Left ventricle myocardium superior (tissue), 1 donor: Measurements from ENCODE around the gene GFRA4. TPM values are rescaled to one million over a fixed set of nuclear protein-coding genes. Genes with fewer than 3 reads are reported as not detected.

Experiments
- ATAC-seq: fragments of 200-7000 bp; cut with Tn5 transposase; one replicate; pipeline ENCODE4 v1.9.1; 2020; ENCODE audit warnings: mild to moderate bottlenecking, moderate library complexity
- DNase-seq: peaks from one replicate; pipeline ENCODE4 v3.0.0-alpha.2; 2020
- intact Hi-C: fragments of 100-400 bp; cut with micrococcal nuclease; formaldehyde crosslinking; loops from one replicate; pipeline ENCODE4 v1.11.0; 2022
- total RNA-seq: library from RNA; stranded (reverse); fragmentation: NEBNext Ultra II Directional; extraction: Animal tissue kit (Norgen Biotek cat#: 25700); gene quantifications from one replicate; pipeline ENCODE4 v1.2.1, GENCODE V29; 2021
- donor health status: DM: no; HTN: yes; CAD: no; lungs with severe emphysema.

GFRA4 gene
- total RNA-seq, 1 donor from 2014 or later = not detected

- DNase-seq (peak; percentile 18), ATAC-seq (no peak)
- intact Hi-C loops = no loop called here
Observed at GRCh38 chr20:3678856-3679720, 15.9 kb upstream of the GFRA4 start.

- DNase-seq (peak; percentile 33), ATAC-seq (no peak)
- intact Hi-C loops = no loop called here
Observed at GRCh38 chr20:3678198-3678597, 15.0 kb upstream of the GFRA4 start.

GRCh38 chr20:3677733-3678132 lies 14.5 kb upstream of the GFRA4 start:
- DNase-seq (peak; percentile 70), ATAC-seq (no peak)
- intact Hi-C loops = no loop called here

GRCh38 chr20:3674995-3675900 lies 12.0 kb upstream of the GFRA4 start:
- no peak for DNase-seq
- intact Hi-C loops = no loop called here
- no peak for ATAC-seq

GRCh38 chr20:3674447-3674846 lies 11.2 kb upstream of the GFRA4 start:
- intact Hi-C loops = no loop called here
- peak; percentile 7 for DNase-seq
- no peak for ATAC-seq

GRCh38 chr20:3673221-3674070 lies 10.2 kb upstream of the GFRA4 start:
- ATAC-seq (no peak), DNase-seq (peak; percentile 26)
- intact Hi-C loops = no loop called here

- intact Hi-C loops = no loop called here
- ATAC-seq (no peak), DNase-seq (peak; percentile 26)
Observed at GRCh38 chr20:3672547-3673171, 9.5 kb upstream of the GFRA4 start.

GRCh38 chr20:3671986-3672546 lies 8.9 kb upstream of the GFRA4 start:
- intact Hi-C loops = no loop called here
- ATAC-seq = no peak
- DNase-seq = peak; percentile 19

- ATAC-seq (no peak), DNase-seq (peak; percentile 22)
- intact Hi-C loops = no loop called here
Observed at GRCh38 chr20:3670945-3671344, 7.7 kb upstream of the GFRA4 start.

- intact Hi-C loops = no loop called here
- no peak for ATAC-seq
- no peak for DNase-seq
Observed at GRCh38 chr20:3670511-3670910, 7.3 kb upstream of the GFRA4 start.

GRCh38 chr20:3669710-3670367 lies 6.6 kb upstream of the GFRA4 start:
- peak; percentile 29 for ATAC-seq
- peak; percentile 14 for DNase-seq
- intact Hi-C loops = no loop called here

GRCh38 chr20:3667434-3668037 lies 4.3 kb upstream of the GFRA4 start:
- DNase-seq (peak; percentile 15), ATAC-seq (no peak)
- intact Hi-C loops = no loop called here

- ATAC-seq = no peak
- intact Hi-C loops = no loop called here
- DNase-seq = no peak
Observed at GRCh38 chr20:3663858-3664257, 659 bp upstream of the GFRA4 start.

GRCh38 chr20:3661814-3662665 lies 1.2 kb downstream of the GFRA4 start:
- ATAC-seq (no peak), DNase-seq (no peak)
- intact Hi-C loops = no loop called here

- intact Hi-C loops = no loop called here
- peak; percentile 31 for DNase-seq
- peak; percentile 38 for ATAC-seq
Observed at GRCh38 chr20:3661060-3661813, 2.0 kb downstream of the GFRA4 start.
